ENCODE measurements around the gene CLTCL1. TPM values are rescaled to one million over a fixed set of nuclear protein-coding genes. Genes with fewer than 3 reads are reported as not detected.

The CLTCL1 gene
- total RNA-seq, 2 donors from 2014 or later: 19.1 to 29.7 TPM

DNA sequence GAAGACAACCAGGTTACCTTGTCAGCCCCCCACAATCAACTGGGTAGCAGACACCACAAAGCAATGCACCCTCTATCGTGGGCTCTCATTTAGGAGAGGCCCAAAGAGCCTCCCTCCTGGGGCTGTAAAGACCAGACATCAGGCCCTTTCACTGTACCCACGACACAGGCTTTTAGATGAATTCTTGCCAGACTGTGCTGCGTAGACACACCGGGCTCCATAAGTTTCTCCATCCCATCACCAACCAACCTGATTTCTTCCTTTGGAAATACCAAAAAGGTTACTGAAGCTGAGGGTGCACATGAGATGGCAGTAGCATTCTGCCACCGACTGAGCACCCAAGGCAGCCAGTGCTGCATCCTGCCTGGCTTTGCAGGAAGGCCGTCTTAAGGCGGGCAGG, 66.5 kb downstream of the CLTCL1 start:
- TF ChIP-seq, protein P1, sequence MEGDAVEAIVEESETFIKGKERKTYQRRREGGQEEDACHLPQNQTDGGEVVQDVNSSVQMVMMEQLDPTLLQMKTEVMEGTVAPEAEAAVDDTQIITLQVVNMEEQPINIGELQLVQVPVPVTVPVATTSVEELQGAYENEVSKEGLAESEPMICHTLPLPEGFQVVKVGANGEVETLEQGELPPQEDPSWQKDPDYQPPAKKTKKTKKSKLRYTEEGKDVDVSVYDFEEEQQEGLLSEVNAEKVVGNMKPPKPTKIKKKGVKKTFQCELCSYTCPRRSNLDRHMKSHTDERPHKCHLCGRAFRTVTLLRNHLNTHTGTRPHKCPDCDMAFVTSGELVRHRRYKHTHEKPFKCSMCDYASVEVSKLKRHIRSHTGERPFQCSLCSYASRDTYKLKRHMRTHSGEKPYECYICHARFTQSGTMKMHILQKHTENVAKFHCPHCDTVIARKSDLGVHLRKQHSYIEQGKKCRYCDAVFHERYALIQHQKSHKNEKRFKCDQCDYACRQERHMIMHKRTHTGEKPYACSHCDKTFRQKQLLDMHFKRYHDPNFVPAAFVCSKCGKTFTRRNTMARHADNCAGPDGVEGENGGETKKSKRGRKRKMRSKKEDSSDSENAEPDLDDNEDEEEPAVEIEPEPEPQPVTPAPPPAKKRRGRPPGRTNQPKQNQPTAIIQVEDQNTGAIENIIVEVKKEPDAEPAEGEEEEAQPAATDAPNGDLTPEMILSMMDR (IDR thresholded peaks at IDR 0.05): no peak
- Histone ChIP-seq H3K27ac (no peak overlapping the region), H3K4me1 (peaks cover 0 to 3% of the 10 kb centered on the region in 2 donors)

DNA sequence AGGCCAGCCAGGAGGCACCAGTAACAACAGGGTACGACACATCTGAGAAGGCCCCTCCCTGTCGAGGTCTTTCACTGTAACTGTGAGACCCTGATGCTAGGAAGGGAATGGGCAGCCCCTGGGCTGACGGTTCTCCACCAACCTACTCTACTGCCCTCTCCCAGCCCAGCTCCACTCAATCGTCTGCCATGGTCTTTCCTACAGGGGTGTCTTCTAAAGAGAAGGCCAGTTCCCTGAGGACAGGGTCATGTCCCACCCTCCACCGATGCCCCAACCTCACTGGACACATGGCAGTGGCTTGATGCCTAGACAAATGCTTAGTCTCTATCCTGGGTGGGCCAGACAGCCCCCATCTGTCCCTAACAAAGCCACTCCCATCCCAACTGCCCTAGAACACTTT, 67.0 kb downstream of the CLTCL1 start:
- DNase-seq (ENCODE audit: low spot score): no peak
- TF ChIP-seq, protein P1 (IDR thresholded peaks at IDR 0.05): no peak
- peaks cover 0 to 2% of the 10 kb centered on the region in 2 donors for H3K4me1 ChIP-seq
- H3K9me3 ChIP-seq: no peaks in the 10 kb centered on the region
- no peaks in the 10 kb centered on the region for H3K27me3 ChIP-seq
- no peak overlapping the region for H3K4me3 ChIP-seq
- no peak overlapping the region for H3K27ac ChIP-seq
- H3K36me3 ChIP-seq: peaks cover 53% of the 10 kb centered on the region

More for the DNA sequence above, 66.5 kb downstream of the CLTCL1 start:
- no peaks in the 10 kb centered on the region for H3K27me3 ChIP-seq
- H3K4me3 ChIP-seq: no peak overlapping the region
- no peak for DNase-seq (ENCODE audit: low spot score)
- peaks cover 49% of the 10 kb centered on the region for H3K36me3 ChIP-seq
- H3K9me3 ChIP-seq: no peaks in the 10 kb centered on the region

DNA sequence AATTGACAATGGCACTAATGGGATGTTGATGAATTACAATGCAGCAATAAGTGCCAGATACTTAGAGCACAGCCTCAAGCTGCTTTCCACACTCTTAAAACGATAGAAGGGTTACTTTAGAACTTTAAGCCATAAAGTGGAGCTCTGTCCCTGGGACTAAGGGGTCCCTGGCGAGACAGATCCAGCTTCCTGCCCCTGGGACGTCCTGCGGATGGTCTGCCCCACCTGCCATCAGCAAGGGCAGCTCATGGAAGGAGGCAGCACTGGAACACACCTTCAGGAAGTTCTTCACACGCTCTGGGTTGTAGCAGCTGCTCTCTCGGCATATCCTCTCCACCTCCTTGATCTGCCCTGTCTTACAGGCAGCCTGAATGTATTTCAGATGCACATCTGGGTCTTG, 67.9 kb downstream of the CLTCL1 start:
- Histone ChIP-seq H3K27ac (no peak overlapping the region), H3K4me3 (no peak overlapping the region), H3K9me3 (no peaks in the 10 kb centered on the region), H3K36me3 (peaks cover 51% of the 10 kb centered on the region), H3K4me1 (peaks cover 0 to 9% of the 10 kb centered on the region in 2 donors), H3K27me3 (no peaks in the 10 kb centered on the region)
- TF ChIP-seq, protein P1 (IDR thresholded peaks at IDR 0.05): no peak
- DNase-seq (ENCODE audit: low spot score): no peak

DNA sequence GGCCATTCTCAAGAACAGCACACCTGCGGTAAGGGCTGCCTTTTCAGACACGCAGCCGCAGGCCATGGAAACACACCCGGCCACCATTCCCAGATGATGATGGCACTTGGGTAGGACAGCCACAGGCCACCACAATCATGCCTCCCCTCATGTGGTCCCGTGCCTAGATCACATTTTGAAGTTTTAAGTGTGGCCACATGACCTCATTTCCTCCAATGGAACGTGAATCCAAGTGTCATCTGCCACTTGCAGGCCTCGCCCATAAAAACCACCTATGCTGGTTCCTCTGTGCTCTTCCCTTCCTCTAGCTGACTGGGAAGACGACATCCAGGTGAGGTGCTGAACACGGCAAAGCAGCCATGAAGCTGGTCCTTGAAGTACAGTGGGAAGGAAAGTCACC, 68.4 kb downstream of the CLTCL1 start:
- H3K27me3 ChIP-seq: no peaks in the 10 kb centered on the region
- peaks cover 0 to 14% of the 10 kb centered on the region in 2 donors for H3K4me1 ChIP-seq
- H3K36me3 ChIP-seq: peaks cover 51% of the 10 kb centered on the region
- no peak for DNase-seq (ENCODE audit: low spot score)
- H3K9me3 ChIP-seq: no peaks in the 10 kb centered on the region
- H3K27ac ChIP-seq: no peak overlapping the region
- no peak overlapping the region for H3K4me3 ChIP-seq
- TF ChIP-seq, protein P1 (IDR thresholded peaks at IDR 0.05): no peak

DNA sequence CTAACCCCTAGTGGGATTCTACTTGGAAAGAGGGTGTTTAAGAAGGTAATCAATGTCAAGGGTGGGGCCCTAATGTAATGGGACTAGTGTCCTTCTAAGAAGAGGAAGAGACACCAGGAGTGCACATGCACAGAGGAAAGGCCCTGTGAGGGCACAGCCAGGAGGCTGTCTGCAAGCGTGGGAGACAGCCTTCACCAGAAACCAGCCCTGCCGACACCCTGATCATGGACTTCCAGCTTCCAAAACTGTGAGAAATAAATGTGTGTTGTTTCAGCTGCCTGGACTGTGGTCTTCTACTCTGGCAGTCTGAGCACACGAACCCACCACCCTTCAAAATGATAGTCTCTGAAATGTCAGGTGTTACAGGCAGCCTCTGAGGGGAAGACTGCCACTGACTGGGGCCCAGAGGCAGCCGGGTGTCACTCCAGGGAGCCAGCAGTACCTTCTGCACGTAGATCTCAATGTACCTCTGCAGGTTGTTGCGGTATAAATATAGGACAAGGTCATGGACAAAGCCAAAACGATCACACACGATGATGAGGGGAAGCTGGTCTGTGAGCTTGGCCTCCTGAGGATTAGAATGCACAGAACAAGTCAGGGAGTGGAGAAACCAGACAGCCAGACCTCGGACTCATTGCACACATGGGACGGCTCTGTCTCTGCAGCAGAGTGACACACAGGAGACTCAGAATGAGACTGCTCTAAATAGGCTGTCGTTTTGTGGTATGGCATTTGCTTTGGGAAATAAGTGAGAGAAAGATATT, 69.1 kb downstream of the CLTCL1 start:
- Histone ChIP-seq H3K36me3 (peaks cover 51% of the 10 kb centered on the region), H3K27me3 (no peaks in the 10 kb centered on the region), H3K9me3 (no peaks in the 10 kb centered on the region), H3K27ac (no peak overlapping the region), H3K4me1 (peaks cover 0 to 15% of the 10 kb centered on the region in 2 donors), H3K4me3 (no peak overlapping the region)
- TF ChIP-seq, protein P1 (IDR thresholded peaks at IDR 0.05): no peak
- no peak for DNase-seq (ENCODE audit: low spot score)

DNA sequence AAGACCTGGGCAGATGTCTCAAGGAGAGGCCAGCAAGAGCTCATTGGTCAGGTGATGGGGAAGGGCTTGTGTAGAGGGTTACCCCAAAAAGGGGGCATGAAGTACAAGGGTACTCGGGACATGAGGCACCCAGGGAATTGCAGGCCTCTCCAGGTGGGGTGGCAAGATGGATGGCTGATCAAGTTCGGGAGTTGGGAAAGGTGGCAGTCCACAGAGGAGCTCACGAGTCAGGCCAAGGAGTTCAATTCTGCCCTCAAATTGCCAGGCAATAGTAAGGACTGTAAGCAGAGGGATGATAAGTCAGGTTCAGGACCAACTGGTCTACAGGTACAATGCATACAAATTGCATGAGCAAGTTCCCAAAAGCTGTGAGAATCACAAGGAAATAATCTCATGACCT, 70.7 kb downstream of the CLTCL1 start:
- peaks cover 47% of the 10 kb centered on the region for H3K36me3 ChIP-seq

More for the DNA sequence above, 70.7 kb downstream of the CLTCL1 start:
- Histone ChIP-seq H3K4me3 (no peak overlapping the region), H3K4me1 (peaks cover 0 to 15% of the 10 kb centered on the region in 2 donors), H3K9me3 (no peaks in the 10 kb centered on the region), H3K27ac (no peak overlapping the region), H3K27me3 (no peaks in the 10 kb centered on the region)
- no peak for DNase-seq (ENCODE audit: low spot score)
- TF ChIP-seq, protein P1 (IDR thresholded peaks at IDR 0.05): no peak
